Thyroid gland (tissue), 4 donors: ENCODE results near the gene TOPBP1.

Source experiments
- CTCF ChIP-seq, 6 experiments: fragments of 200-600 bp in 3 of 6; fragments of 450-650 bp in 3 of 6; sonication (generic) in 3 of 6; IDR thresholded peaks; one replicate each; pipeline ENCODE4 v1.5.1; 2016 to 2019; ENCODE audit warnings: antibody characterized with exemption in 6 of 6, mild to moderate bottlenecking in 2 of 6, inconsistent platforms in 1 of 6, moderate library complexity in 1 of 6
- POLR2A ChIP-seq, 2 donors: fragments of 450-650 bp; IDR thresholded peaks; one replicate each; pipeline ENCODE4 v1.6.1; 2017; ENCODE audit warnings: antibody characterized with exemption in 2 of 2, mild to moderate bottlenecking in 2 of 2, moderate library complexity in 1 of 2

- no peak for TF ChIP-seq CTCF (IDR thresholded peaks at IDR 0.05)
- no peak for TF ChIP-seq POLR2A (IDR thresholded peaks at IDR 0.05)
These were observed 36.2 kb upstream of the TOPBP1 start for GRCh38 chr3:133697960-133698359.
